ENCODE results near the gene PRC1.

Gene PRC1

GRCh38 chr15:90994417-90995311, at the start of gene PRC1:
Gene PRC1 (minus strand): TSS chr15:90994535. CDS start chr15:90994417, 118 bp downstream.
- H3K4me3 ChIP-seq (ENCODE audit: low read depth in 1 of 2, low read length in 1 of 2), result peak within 1 kb of the TSS; percentile 84 to 98
- peaks cover 26% of the 10 kb centered on the region for H3K36me3 ChIP-seq
- no peaks in the 10 kb centered on the region for H3K27me3 ChIP-seq
- no peaks in the 10 kb centered on the region for H3K9me3 ChIP-seq
- peak; percentile 50 for TF ChIP-seq CTCF (IDR thresholded peaks at IDR 0.05)
- H3K27ac ChIP-seq, result peak within 1 kb of the TSS; percentile 65
- H3K4me1 ChIP-seq (ENCODE audit: control insufficient read depth in 1 of 2, insufficient read depth in 1 of 2, low read depth in 1 of 2, low read length in 1 of 2), result peaks cover 12 to 13% of the 10 kb centered on the region in 2 experiments

- TF ChIP-seq CTCF (IDR thresholded peaks at IDR 0.05), result no peak
- Histone ChIP-seq H3K9me3 (peaks cover 5% of the 10 kb centered on the region), H3K4me1 (ENCODE audit: control insufficient read depth in 1 of 2, insufficient read depth in 1 of 2, low read depth in 1 of 2, low read length in 1 of 2) (no peaks in the 10 kb centered on the region), H3K27ac (no peak overlapping the region), H3K4me3 (ENCODE audit: low read depth in 1 of 2, low read length in 1 of 2) (no peak overlapping the region), H3K36me3 (no peaks in the 10 kb centered on the region), H3K27me3 (peaks cover 3% of the 10 kb centered on the region)
Observed at GRCh38 chr15:91043202-91043874, 49.0 kb upstream of the PRC1 start.

GRCh38 chr15:91040856-91041255, 46.5 kb upstream of the PRC1 start:
- Histone ChIP-seq H3K4me3 (ENCODE audit: low read depth in 1 of 2, low read length in 1 of 2) (no peak overlapping the region), H3K36me3 (no peaks in the 10 kb centered on the region), H3K9me3 (no peaks in the 10 kb centered on the region), H3K4me1 (ENCODE audit: control insufficient read depth in 1 of 2, insufficient read depth in 1 of 2, low read depth in 1 of 2, low read length in 1 of 2) (no peaks in the 10 kb centered on the region), H3K27ac (no peak overlapping the region), H3K27me3 (peaks cover 9% of the 10 kb centered on the region)
- no peak for TF ChIP-seq CTCF (IDR thresholded peaks at IDR 0.05)

GRCh38 chr15:91039996-91040395, 45.7 kb upstream of the PRC1 start:
- no peaks in the 10 kb centered on the region for H3K36me3 ChIP-seq
- no peak overlapping the region for H3K4me3 ChIP-seq (ENCODE audit: low read depth in 1 of 2, low read length in 1 of 2)
- H3K4me1 ChIP-seq (ENCODE audit: control insufficient read depth in 1 of 2, insufficient read depth in 1 of 2, low read depth in 1 of 2, low read length in 1 of 2), result no peaks in the 10 kb centered on the region
- H3K27ac ChIP-seq, result no peak overlapping the region
- no peaks in the 10 kb centered on the region for H3K9me3 ChIP-seq
- TF ChIP-seq CTCF (IDR thresholded peaks at IDR 0.05), result no peak
- H3K27me3 ChIP-seq, result peaks cover 9% of the 10 kb centered on the region

- Histone ChIP-seq H3K36me3 (no peaks in the 10 kb centered on the region), H3K27ac (no peak overlapping the region), H3K4me3 (ENCODE audit: low read depth in 1 of 2, low read length in 1 of 2) (no peak overlapping the region), H3K4me1 (ENCODE audit: control insufficient read depth in 1 of 2, insufficient read depth in 1 of 2, low read depth in 1 of 2, low read length in 1 of 2) (peaks cover 0 to 5% of the 10 kb centered on the region in 2 experiments), H3K9me3 (no peaks in the 10 kb centered on the region), H3K27me3 (peaks cover 4% of the 10 kb centered on the region)
- peak; percentile 32 for TF ChIP-seq CTCF (IDR thresholded peaks at IDR 0.05)
Observed at GRCh38 chr15:91032919-91033803, 38.8 kb upstream of the PRC1 start.

Measured in neutrophil (primary cell).